ENCODE data around the gene ZNF197.
"Not testable (repeated sequence)": the region's sequence is repeated elsewhere in the genome, so short reads cannot be mapped to it uniquely, and the experiment has no call there.

ZNF197 gene

GRCh38 chr3:44665173-44665572 lies 40.3 kb downstream of the ZNF197 start:
- no peak for DNase-seq (ENCODE audit: low spot score)

- DNase-seq (ENCODE audit: low spot score), result no peak
These were observed 41.5 kb downstream of the ZNF197 start for GRCh38 chr3:44666346-44666745.

DNA sequence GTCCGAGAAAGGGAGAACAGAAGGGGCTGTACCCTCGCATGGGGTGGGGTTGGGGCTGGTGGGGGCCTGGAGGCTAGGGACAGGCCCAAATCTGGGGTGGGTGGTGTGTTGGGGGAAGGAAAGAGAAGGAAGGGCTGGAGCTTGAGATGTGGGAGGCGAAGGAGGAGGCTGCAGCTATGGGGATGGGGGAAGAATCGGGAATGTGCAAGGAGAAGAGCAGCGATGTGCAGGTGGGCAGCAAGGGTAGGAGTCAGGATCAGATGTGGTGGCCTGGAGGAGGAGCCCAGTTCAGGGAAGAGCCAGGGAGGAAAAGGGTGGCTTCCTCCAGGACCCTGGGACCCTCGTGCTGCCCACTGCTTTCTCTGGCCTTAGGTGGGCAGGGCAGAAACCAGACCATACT lies 44.9 kb downstream of the ZNF197 start:
- no peak for DNase-seq (ENCODE audit: low spot score)

GRCh38 chr3:44673466-44673865 lies 48.6 kb downstream of the ZNF197 start:
- DNase-seq (ENCODE audit: low spot score), result not testable (repeated sequence)

DNA sequence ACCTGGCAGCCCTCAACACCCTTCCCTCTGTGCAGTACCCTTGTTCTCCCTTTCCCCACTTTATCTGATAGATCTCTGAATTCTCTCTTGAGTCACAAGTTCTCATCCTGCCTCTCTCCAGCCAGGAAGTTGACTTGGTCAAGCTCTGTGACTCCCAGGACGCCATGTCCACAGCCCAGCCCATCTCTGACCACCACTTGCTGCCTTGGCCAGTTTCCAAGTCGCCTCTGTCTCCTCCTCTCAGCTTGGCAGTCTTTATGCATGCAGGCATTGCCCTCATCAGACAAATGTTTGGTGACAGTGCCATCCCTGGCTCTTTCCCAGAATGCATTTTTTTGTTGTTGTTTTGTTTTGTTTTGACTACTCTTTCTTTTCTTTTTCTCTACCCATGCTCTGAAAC lies 49.4 kb downstream of the ZNF197 start:
- DNase-seq (ENCODE audit: low spot score), result no peak

DNA sequence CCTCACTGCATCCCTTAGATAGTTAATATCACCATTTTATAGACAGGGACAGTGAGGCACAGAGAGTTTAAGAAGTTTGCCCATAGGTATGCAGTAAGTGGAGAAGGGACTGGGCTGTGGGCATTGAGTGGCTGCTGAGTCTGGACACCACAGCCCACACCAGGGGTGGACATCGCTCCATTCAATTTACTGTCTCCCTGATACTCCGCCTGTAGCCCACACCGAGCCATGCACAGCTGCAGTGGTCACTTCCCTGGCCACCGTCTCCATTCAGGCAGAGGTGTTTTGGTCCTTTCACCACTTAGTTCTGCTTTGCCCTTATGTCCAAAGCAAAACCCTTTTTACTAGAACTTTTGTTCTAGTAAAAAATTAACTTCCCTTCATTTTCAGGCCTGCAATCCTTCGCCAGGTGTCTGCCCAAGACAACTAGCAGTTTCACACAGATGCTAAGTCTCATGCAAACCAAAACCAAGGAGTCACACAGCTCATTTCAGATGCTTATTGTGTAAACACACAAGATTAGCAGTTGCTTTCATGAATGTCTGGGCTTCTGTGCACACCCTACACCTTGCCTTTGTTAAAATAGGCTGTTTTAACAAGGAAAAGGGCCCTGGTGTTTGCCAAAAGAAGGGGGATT lies 53.8 kb downstream of the ZNF197 start:
- no peak for DNase-seq (ENCODE audit: low spot score)

- DNase-seq (ENCODE audit: low spot score), result no peak
These were observed 56.2 kb downstream of the ZNF197 start for GRCh38 chr3:44680921-44681455.

- no peak for DNase-seq (ENCODE audit: low spot score)
These were observed 57.5 kb downstream of the ZNF197 start for GRCh38 chr3:44682182-44682896.

- peak; percentile 77 for DNase-seq (ENCODE audit: low spot score)
These were observed 60.4 kb downstream of the ZNF197 start for GRCh38 chr3:44685128-44685800.

DNA sequence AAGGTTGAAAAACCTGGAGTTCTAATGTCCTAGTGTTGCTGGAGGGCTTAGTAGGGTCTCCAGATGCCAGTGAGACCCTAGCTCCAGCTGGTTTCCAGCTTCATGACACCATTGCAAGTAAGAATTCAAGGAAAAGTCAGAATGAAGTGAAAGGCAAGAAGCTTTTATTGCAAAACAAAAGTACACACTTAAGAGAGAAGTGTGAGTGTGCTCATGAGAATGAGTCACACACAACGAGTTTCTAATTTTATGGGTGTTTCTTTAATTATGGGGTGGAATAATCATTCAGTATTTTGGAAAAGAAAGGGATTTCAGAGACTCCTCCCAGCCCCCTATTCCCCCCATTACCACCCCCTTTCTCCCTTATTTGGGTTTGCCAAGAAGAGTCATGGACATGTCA lies 63.1 kb downstream of the ZNF197 start:
- no peak for DNase-seq (ENCODE audit: low spot score)
